GM18858 (cell line): Measurements from ENCODE around the gene RNF141.

Experiments used
- ATAC-seq: cut with Tn5 transposase; IDR thresholded peaks from one replicate; pipeline ENCODE4 v1.9.1; 2021; ENCODE audit not compliant: unreplicated experiment

Gene RNF141

DNA sequence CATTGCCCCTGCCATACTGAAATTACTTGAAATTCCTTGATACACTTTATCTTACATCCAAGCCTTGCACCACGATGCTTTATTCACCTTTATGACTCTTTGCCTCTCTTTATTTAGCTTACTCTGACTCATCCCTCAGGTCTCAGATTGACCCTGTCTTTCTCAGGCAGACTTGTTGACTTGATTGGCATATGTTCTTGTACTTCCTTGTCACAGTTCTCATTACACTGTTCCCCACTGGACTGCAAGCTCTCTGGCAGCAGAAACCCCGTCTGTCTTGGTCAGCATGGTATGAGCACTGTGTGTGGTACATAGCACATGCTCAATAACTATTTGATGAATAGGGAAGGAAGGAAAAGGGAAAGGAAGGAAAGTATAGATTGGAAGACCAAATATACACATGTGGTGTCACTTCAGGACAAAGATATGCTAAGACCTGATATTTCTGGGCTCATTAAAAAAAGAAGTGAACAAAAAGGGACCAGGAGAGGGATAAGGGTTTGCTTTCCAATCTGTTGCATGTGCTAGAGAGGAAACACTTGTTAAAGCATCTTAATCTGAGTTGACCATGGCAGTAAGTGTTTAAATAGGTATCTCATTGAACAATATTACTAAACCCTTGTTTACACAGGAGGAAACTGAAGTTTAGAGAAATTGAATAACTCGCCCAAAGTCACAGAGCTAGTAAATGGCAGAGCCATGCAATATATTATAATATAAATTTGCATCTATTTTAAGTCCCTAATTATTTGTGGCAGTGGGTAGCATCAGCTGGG lies 20.2 kb upstream of the RNF141 start:
- ATAC-seq = no peak

DNA sequence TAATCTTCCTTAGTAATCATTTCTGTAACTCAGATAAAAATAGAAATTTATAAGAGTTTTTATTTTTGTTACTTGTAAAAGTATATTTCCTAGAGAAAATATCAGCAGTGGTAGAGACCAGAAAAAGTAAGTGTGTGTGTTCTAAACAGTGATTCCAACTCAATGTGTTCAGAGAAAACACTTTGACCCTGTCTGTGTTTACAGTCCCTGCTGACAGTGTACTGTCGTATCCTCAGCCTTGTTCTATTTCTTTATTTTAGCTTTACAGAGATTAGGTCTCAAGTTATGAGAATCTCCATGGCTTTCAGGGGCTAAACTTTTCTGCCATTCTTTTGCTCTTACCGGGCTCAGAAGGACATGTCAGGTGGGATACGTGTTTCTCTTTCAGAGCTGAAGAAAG lies 17.3 kb upstream of the RNF141 start:
- ATAC-seq = no peak

DNA sequence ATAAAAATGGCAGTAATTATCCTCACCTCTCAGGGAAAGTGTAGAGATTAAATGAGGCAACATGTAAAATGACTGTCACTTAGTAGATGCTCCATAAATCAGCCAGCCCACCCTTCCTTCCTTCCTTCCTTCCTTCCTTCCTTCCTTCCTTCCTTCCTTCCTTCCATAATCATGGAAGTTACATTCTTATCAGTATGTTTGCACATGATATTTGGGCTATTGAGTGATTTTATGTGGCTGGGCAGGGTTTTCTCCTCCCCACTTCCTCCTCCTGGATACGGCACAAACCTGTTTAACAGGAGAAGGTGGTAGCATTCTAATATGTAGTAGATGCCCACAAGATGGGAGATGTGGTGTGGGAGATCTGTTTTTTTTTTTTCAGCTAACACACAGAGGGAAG lies 15.6 kb upstream of the RNF141 start:
- no peak for ATAC-seq

DNA sequence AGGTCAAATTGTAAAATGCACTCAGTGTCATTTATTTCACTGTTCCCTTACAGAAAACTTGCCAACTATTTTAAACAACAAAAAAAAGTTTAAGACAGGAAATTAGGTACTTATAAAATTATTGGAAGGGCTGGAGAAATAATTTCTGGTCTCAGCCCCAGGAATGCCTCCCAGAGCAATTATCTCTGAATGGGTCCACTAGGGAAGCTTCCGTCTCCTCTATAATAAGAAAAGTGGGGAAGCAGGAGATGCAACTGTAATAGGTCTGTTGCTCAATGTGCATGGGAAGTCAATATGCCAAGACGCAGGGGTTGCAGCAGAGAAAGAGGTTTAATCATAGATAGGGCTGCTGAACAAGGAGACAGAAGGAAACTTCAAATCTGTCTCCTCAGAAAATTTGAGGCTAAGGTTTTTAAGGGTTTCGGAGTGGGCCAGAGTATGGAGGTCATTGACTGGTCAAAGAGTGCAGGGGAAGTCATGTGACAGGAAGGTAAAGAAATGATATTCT lies 10.9 kb upstream of the RNF141 start:
- ATAC-seq = no peak

DNA sequence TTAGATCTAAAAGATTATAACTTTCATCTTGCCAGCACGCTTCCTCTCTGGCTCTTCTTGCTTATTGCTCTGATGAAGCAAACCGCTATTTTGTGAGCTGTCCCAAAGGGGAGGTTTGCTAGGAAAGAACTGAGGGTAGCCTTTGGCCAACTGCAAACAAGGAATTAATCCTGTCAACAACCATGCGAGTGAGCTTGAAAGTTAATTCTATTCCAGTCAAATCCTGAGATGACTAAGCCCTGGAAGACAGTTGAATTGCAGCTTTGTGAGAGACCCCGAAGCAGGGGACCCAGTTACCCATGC lies 10.3 kb upstream of the RNF141 start:
- ATAC-seq = no peak

DNA sequence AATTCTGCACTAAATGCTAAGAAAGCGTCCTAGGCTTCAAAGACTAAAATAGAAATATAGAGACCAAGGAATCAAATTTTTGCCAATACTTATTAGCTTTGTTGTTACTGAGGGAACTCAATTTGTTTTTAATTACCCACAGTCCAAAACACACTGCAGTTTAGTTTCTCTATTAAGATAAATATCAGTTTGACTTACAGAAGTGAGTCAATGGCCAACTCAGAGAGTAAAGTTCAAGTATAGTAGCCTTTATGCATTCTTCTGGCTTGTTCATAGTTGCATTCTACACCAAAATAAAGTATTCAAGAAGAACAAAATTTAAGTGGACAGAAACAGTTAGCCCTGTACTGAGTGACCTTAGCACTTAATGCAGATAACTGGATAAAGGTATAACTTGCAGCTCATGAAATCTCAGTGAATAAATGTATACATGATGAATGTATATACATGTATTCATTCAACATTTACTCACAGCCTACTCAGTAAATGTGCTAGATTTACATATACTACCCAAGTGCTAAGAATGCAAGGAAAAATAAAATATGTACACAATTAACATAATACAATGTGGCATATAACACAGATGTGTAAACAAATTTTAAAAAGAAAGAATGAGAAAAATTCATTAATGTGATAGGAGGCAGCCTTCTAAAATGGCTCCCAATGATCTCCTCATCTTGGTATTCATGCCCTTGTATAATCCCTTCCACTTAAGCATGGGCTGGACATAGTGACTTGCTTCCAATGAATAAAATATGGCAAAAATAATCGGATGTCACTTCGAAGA lies 9.7 kb upstream of the RNF141 start:
- ATAC-seq = no peak

DNA sequence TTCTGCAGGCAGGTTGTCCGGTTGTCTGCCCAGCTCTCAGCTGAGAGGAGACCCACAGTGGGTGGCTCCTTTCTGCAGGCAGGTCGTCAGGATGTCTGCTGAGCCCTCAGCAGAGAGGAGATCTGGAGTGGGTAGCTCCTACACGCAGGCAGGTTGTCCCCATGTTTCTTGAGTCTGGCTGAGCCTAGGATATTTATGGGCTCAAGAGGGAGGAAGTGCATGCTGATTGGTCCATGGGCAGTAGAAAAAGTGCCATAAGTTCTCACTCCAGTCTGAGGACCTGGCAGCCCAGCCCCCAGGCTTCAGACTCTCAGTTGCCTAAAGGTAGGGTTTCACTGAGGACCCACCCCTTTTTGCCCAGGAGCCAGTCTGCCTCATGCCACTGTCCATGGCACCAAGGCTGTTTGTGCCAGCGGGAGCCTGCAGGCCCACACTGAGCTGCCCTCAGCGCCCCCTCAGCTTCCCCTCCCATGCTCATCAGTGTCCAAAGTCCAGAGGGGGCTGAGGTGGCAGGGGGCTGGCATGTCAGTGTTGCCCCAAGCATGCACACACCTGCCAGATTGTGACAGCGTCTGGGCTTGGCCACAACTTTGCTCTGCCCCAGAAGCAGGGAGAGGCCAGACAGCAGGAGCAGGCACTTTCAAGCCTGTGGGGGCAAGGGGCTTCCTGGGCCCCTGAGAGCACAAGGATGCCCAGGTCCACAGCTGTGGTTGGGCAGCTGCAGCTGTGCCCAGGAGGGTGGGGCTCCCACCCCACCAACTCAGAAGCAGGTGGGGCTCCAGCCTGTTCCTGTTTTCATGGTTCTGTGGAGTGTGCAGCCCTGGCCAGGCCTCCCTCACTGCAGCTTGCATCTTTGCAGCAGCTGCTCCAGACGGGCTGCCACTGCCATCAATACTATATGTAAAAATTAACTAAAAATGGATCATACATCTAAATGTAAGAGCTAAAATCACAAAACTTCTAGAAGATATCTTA lies 3.8 kb upstream of the RNF141 start:
- no peak for ATAC-seq

DNA sequence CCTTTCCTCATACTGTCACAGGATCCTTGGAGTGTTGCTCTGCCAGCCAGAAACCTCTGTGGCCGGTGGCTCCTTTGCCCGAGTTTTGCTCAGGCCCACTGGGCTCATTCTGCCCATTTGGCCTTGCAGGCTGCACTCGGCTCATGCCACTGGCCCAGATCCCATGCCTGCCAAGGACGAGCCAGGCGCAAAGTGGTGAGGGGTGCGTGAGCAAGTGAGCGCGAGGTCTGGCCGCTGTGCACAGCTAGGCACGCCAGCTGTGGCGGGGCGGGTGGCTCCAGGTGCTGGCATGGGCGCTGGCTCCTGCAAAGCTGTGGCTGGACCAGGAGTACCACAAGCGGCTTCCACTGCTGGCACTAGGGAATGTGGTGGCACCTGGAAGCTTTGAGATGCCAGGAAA lies 2.8 kb upstream of the RNF141 start:
- ATAC-seq = no peak

DNA sequence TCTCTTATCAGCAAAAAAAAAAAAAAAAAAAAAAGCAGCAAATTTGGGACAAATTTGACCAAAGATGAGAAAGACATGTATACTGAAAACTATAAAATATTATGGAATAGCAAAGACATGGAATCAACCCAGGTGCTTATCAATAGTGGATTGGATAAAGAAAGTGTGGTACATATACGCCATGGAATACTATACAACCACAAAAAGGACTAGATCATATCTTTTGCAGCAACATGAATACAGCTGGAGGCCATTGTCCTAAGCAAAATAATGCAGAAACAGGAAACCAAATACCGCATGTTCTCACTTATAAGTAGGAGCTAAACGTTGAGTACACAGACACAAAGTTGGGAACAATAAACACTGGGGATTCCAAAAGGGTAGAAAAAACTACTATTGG lies 1.8 kb upstream of the RNF141 start:
- ATAC-seq = no peak

DNA sequence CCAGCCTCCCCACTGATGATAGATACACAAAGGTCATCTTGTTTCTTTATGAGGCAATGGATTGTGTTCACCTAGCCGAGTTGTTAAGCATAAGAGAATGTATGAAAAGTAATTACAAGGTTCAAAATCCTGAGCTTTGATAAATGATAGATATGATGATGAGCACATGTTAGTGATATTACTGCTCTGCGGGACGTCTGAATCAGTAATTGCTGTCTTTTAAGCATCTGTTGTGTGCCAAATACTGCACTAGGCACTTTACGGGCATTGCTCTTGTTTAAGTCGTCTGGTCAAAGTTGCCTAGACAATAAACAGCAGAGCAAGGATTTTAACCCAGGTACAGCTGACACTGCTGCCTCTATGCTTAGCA lies 559 bp upstream of the RNF141 start:
- no peak for ATAC-seq

DNA sequence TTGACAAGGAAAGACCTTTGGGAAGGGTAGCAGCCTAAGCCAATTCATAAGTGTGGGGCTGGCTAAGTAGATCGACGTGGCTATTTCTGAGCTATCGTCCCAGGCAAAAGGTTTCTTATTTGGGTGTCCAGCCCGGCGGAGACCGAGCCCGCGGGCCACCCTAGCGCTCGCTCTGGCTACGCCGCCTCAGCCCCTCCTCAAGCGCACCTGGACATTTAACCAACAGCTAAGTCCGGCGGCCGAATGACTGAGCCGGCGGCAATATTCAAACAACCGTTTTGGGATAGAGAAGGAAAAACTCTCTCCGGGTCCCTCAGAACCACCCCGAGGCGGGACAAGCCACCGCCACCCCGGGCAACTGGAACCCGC lies 457 bp downstream of the RNF141 start:
- ATAC-seq = peak; percentile 15

DNA sequence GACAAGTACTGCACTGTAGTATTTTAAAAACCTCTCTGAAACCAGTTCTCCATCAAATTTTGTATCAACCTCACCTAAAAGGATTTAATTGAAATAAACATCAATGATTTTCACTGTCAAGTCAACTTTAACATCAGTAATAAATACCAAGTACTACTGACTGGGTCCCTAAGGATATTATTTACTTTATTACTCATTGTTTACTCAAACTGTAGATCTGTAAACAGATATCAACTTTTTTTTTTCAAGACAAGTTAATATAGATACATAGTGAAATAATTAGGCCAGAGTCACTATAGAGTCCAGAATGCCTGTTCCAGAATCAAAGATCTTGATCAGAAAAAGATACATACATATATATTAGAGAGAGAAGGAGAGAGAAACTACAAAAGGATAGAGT lies 1.6 kb downstream of the RNF141 start:
- ATAC-seq = no peak

DNA sequence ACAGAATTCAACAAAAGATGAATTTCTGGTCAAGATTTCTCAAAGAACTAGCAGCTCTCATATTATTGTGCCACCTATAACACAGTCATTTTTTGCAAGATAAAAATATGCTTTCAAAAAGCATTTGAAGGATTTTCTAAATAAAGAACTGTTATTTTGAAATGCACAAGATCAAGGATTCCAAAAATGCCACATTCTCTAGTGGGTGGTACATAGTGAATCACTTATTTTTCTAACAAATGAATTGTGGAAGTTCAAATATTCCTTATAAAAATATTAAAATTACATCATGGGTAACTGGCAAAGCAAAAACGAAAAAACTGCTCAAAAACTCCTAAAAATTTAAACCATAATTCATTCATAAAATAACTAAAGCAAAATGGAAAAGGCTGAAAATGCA lies 2.1 kb downstream of the RNF141 start:
- ATAC-seq = no peak

DNA sequence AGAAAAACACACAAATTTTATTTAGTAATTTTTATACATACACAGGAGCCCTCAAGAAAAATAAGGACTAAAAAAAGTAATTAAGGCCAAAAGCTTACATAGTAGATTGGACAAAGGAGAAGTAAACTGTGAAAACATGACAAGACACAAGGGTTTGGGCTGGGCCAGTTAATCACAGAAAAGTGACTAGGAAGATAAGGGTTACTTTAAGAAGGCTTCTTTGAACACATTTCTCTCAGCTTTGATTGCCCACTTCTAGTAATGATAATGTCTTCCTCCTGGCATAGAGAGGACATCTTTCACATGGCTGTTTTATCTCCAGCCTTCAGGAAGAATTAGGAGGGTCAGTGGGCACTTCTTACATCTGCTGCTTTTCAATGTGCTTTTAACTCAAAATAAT lies 3.4 kb downstream of the RNF141 start:
- no peak for ATAC-seq

DNA sequence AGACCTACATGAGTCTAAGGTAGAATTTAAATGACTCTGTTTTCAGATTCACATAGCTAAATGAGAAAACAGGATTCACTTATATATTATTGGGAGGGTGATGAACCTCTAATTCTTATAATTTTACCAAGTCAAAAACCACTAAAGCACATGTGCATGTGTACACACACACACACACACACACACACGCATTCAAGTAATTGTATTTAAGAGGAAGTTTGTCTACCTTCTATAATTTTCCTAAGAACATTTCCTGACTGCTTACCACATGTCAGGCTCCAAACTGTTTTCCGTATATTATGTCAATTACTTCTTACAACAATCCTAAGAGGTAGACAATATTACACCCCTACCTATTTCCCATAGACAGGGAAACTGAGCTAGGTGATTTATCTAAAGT lies 6.7 kb downstream of the RNF141 start:
- no peak for ATAC-seq

DNA sequence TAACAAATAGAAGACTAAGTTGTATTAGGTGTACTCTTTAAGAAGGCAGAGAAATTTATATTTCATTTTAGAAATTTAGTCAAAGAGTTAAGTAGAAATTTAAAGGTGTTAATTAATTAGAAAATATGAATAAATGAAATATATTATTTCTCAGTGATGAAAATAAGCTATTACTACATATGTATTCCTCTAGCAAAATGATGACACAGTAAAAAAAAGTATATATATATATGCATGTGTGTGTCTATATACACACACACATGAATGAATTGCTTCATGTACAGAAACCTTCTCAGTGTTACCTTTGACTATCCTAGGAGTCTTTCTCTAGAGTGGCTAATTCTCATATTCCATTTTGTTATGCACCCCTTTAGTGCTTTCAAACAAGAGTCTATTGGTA lies 7.7 kb downstream of the RNF141 start:
- no peak for ATAC-seq

DNA sequence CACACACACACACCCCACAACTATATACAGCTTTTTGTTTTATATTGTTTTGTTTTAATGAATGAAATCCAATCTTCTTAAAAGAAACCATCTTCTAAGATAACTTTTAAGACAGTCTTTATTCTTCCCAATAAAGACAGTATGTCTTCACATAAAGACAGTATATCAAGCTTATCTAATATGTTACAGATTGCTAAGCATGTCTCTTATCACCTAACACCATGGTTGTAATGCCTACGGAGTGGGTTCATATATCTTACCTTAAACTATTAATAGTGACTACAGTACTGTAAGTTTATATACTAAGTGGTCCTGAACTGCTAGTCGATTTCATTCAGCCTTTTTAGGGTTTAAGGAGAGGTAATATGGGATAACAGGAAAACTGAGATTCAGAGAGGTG lies 8.5 kb downstream of the RNF141 start:
- ATAC-seq = no peak

DNA sequence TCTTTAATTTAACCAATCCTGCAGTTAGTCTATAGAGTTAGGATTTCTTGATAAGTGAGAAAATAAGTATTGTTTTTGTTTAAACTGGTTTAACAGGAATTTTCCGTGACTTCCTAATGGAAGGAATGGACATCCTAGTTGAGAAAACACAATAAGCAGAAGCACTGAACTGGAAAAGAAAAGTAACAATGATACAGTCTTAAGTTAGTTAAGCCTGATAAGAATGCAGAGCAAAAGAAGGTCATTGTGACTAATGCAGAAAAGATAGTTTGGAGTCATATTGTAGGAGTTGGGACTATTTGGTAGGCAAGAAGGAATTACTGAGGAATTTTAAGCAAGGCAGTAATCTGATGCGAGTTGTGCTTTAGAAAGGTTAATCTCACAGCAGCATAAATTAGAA lies 11.7 kb downstream of the RNF141 start:
- no peak for ATAC-seq

DNA sequence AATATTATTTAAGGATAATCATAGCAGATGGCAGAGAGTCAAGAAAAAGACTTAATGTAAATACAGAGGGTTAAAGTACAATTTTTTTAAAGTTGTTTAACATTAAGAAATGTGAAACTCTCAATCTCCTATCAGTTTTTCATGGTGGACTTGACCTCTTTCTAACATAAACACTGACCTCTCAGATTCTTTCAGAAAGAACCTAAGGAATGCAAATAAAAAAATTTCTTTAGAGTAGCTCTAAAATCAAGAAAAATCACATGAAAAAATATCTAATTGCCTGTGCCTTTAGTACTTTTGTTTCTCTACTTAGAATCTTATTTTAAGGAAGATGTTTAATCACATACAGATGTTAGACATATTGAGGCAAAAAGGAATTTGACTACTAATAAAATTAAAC lies 12.9 kb downstream of the RNF141 start:
- no peak for ATAC-seq

DNA sequence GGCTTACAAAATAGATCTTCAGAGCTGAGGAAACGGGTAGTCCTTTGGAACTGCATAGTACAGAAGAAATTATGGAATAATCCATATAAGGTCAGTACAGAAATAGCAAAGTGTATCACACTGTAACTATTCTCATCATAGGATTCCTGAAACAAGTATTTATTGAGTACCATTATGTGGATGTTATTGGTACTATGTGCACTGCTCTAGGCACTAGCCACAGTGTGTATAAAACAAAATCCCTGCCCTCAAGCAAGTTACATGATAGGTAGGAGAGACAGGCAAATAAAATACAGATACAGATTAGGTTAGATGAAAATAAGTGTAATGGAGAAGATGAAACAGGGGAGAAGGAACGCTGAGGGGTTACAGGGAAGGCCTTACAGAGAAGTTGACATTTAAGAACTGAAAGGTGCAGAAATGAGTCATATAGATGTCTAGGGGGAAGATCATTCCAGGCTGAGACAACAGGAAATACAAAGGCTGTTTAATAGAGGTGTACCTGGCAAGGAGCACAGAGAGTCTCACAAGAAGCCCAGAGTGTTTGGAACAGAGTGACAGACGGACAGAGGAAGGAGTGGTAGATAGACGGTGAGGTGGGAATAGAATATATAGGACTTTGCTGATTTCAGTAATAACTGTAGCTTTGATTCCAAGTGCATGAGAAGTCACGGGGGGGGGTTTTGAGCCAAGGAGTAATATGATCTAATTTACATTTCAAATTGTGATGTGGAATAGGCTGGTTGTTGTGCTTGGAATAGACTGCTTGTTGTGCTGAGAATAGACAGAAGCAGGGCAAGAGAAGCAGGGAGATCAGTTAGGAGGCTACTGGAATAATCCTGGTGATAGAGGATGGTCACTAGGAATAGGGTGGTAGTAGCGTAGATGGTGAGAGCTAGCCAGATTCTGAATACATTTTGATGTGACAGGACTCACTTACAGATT lies 13.7 kb downstream of the RNF141 start:
- ATAC-seq = peak; percentile 91
